ENCODE data around the gene KLK7. TPM values are rescaled to one million over a fixed set of nuclear protein-coding genes. Genes with fewer than 3 reads are reported as not detected.

KLK7 gene
- 0.54 TPM for polyA plus RNA-seq (2013, experiment 1 of 4)
- polyA plus RNA-seq (2013, experiment 2 of 4): 0.60 TPM
- 0.59 TPM for polyA plus RNA-seq (2013, experiment 3 of 4)
- 0.65 TPM for polyA plus RNA-seq (2013, experiment 4 of 4)

GRCh38 chr19:50983625-50984292 is at the start of gene KLK7:
Gene KLK7, minus strand, starts transcription at chr19:50983917. Its CDS starts 1,518 bp downstream, at chr19:50982399.
- H3K27me3 ChIP-seq (ENCODE audit: control insufficient read depth, insufficient read depth, low read length, poor library complexity, severe bottlenecking): peaks cover 9% of the 10 kb centered on the region
- no peak within 1 kb of the TSS for H3K4me3 ChIP-seq (ENCODE audit: insufficient read depth, low read depth, low read length)
- 72 to 78% methylated on average over 28 of the region's 28 CpGs for WGBS, 2 experiments
- no peaks in the 10 kb centered on the region for H3K36me3 ChIP-seq (ENCODE audit: control insufficient read depth, insufficient read depth, low read length)
- no peak within 1 kb of the TSS for H3K27ac ChIP-seq (ENCODE audit: insufficient read depth, low read depth, low read length, poor library complexity, severe bottlenecking)
- H3K9me3 ChIP-seq (ENCODE audit: control insufficient read depth, low read length): no peaks in the 10 kb centered on the region
- H3K4me1 ChIP-seq (ENCODE audit: control insufficient read depth, insufficient read depth, low read length): peaks cover 10% of the 10 kb centered on the region

- 93 to 94% methylated on average over 28 of the region's 28 CpGs for WGBS, 2 experiments
- Histone ChIP-seq H3K27ac (ENCODE audit: insufficient read depth, low read depth, low read length, poor library complexity, severe bottlenecking) (no peak overlapping the region), H3K9me3 (ENCODE audit: control insufficient read depth, low read length) (no peaks in the 10 kb centered on the region), H3K27me3 (ENCODE audit: control insufficient read depth, insufficient read depth, low read length, poor library complexity, severe bottlenecking) (no peaks in the 10 kb centered on the region), H3K4me3 (ENCODE audit: insufficient read depth, low read depth, low read length) (no peak overlapping the region), H3K36me3 (ENCODE audit: control insufficient read depth, insufficient read depth, low read length) (no peaks in the 10 kb centered on the region), H3K4me1 (ENCODE audit: control insufficient read depth, insufficient read depth, low read length) (peaks cover 9% of the 10 kb centered on the region)
Measured at GRCh38 chr19:51031880-51032225, 48.1 kb upstream of the KLK7 start.

- no peaks in the 10 kb centered on the region for H3K27me3 ChIP-seq (ENCODE audit: control insufficient read depth, insufficient read depth, low read length, poor library complexity, severe bottlenecking)
- 87 to 93% methylated on average over 6 to 7 of the region's 7 CpGs for WGBS, 2 experiments
- H3K9me3 ChIP-seq (ENCODE audit: control insufficient read depth, low read length): no peaks in the 10 kb centered on the region
Measured at GRCh38 chr19:51031220-51031879, 47.6 kb upstream of the KLK7 start.

GRCh38 chr19:51030631-51031030 is 46.9 kb upstream of the KLK7 start:
- Histone ChIP-seq H3K9me3 (ENCODE audit: control insufficient read depth, low read length) (no peaks in the 10 kb centered on the region), H3K4me1 (ENCODE audit: control insufficient read depth, insufficient read depth, low read length) (peaks cover 21% of the 10 kb centered on the region)
- WGBS, 2 experiments: 90 to 92% methylated on average over 13 of the region's 13 CpGs

More at GRCh38 chr19:51031220-51031879, 47.6 kb upstream of the KLK7 start:
- H3K4me3 ChIP-seq (ENCODE audit: insufficient read depth, low read depth, low read length): no peak overlapping the region
- H3K27ac ChIP-seq (ENCODE audit: insufficient read depth, low read depth, low read length, poor library complexity, severe bottlenecking): no peak overlapping the region
- peaks cover 14% of the 10 kb centered on the region for H3K4me1 ChIP-seq (ENCODE audit: control insufficient read depth, insufficient read depth, low read length)
- H3K36me3 ChIP-seq (ENCODE audit: control insufficient read depth, insufficient read depth, low read length): no peaks in the 10 kb centered on the region

GRCh38 chr19:51029718-51030117 is 46.0 kb upstream of the KLK7 start:
- Histone ChIP-seq H3K9me3 (ENCODE audit: control insufficient read depth, low read length) (no peaks in the 10 kb centered on the region), H3K27ac (ENCODE audit: insufficient read depth, low read depth, low read length, poor library complexity, severe bottlenecking) (no peak overlapping the region), H3K4me1 (ENCODE audit: control insufficient read depth, insufficient read depth, low read length) (peaks cover 25% of the 10 kb centered on the region), H3K4me3 (ENCODE audit: insufficient read depth, low read depth, low read length) (no peak overlapping the region), H3K27me3 (ENCODE audit: control insufficient read depth, insufficient read depth, low read length, poor library complexity, severe bottlenecking) (no peaks in the 10 kb centered on the region), H3K36me3 (ENCODE audit: control insufficient read depth, insufficient read depth, low read length) (no peaks in the 10 kb centered on the region)
- 93% methylated on average over 2 of the region's 2 CpGs for WGBS, 2 experiments

More at GRCh38 chr19:51030631-51031030, 46.9 kb upstream of the KLK7 start:
- H3K4me3 ChIP-seq (ENCODE audit: insufficient read depth, low read depth, low read length): no peak overlapping the region
- H3K36me3 ChIP-seq (ENCODE audit: control insufficient read depth, insufficient read depth, low read length): no peaks in the 10 kb centered on the region
- no peaks in the 10 kb centered on the region for H3K27me3 ChIP-seq (ENCODE audit: control insufficient read depth, insufficient read depth, low read length, poor library complexity, severe bottlenecking)
- H3K27ac ChIP-seq (ENCODE audit: insufficient read depth, low read depth, low read length, poor library complexity, severe bottlenecking): no peak overlapping the region

- Histone ChIP-seq H3K27me3 (ENCODE audit: control insufficient read depth, insufficient read depth, low read length, poor library complexity, severe bottlenecking) (no peaks in the 10 kb centered on the region), H3K9me3 (ENCODE audit: control insufficient read depth, low read length) (no peaks in the 10 kb centered on the region), H3K36me3 (ENCODE audit: control insufficient read depth, insufficient read depth, low read length) (no peaks in the 10 kb centered on the region), H3K27ac (ENCODE audit: insufficient read depth, low read depth, low read length, poor library complexity, severe bottlenecking) (no peak overlapping the region), H3K4me1 (ENCODE audit: control insufficient read depth, insufficient read depth, low read length) (peaks cover 25% of the 10 kb centered on the region), H3K4me3 (ENCODE audit: insufficient read depth, low read depth, low read length) (no peak overlapping the region)
- 78 to 81% methylated on average over 4 to 5 of the region's 5 CpGs for WGBS, 2 experiments
Measured at GRCh38 chr19:51027873-51028272, 44.2 kb upstream of the KLK7 start.

GRCh38 chr19:51027126-51027806 is 43.5 kb upstream of the KLK7 start:
- Histone ChIP-seq H3K9me3 (ENCODE audit: control insufficient read depth, low read length) (no peaks in the 10 kb centered on the region), H3K4me1 (ENCODE audit: control insufficient read depth, insufficient read depth, low read length) (peaks cover 25% of the 10 kb centered on the region), H3K27ac (ENCODE audit: insufficient read depth, low read depth, low read length, poor library complexity, severe bottlenecking) (no peak overlapping the region), H3K36me3 (ENCODE audit: control insufficient read depth, insufficient read depth, low read length) (no peaks in the 10 kb centered on the region), H3K4me3 (ENCODE audit: insufficient read depth, low read depth, low read length) (no peak overlapping the region), H3K27me3 (ENCODE audit: control insufficient read depth, insufficient read depth, low read length, poor library complexity, severe bottlenecking) (no peaks in the 10 kb centered on the region)
- 77 to 84% methylated on average over 14 of the region's 14 CpGs for WGBS, 2 experiments

- Histone ChIP-seq H3K27ac (ENCODE audit: insufficient read depth, low read depth, low read length, poor library complexity, severe bottlenecking) (no peak within 1 kb of the TSS), H3K4me3 (ENCODE audit: insufficient read depth, low read depth, low read length) (no peak within 1 kb of the TSS), H3K9me3 (ENCODE audit: control insufficient read depth, low read length) (no peaks in the 10 kb centered on the region), H3K27me3 (ENCODE audit: control insufficient read depth, insufficient read depth, low read length, poor library complexity, severe bottlenecking) (no peaks in the 10 kb centered on the region), H3K36me3 (ENCODE audit: control insufficient read depth, insufficient read depth, low read length) (no peaks in the 10 kb centered on the region), H3K4me1 (ENCODE audit: control insufficient read depth, insufficient read depth, low read length) (peaks cover 25% of the 10 kb centered on the region)
- 91 to 92% methylated on average over 11 of the region's 11 CpGs for WGBS, 2 experiments
Measured at GRCh38 chr19:51026554-51026831, 42.8 kb upstream of the KLK7 start, which contains the start of gene KLK11. Gene KLK11, minus strand, starts transcription at chr19:51026616. Its CDS starts 985 bp downstream, at chr19:51025631.

GRCh38 chr19:51025809-51026553 is 42.3 kb upstream of the KLK7 start:
- Histone ChIP-seq H3K9me3 (ENCODE audit: control insufficient read depth, low read length) (no peaks in the 10 kb centered on the region), H3K27ac (ENCODE audit: insufficient read depth, low read depth, low read length, poor library complexity, severe bottlenecking) (no peak overlapping the region), H3K36me3 (ENCODE audit: control insufficient read depth, insufficient read depth, low read length) (no peaks in the 10 kb centered on the region), H3K27me3 (ENCODE audit: control insufficient read depth, insufficient read depth, low read length, poor library complexity, severe bottlenecking) (no peaks in the 10 kb centered on the region), H3K4me3 (ENCODE audit: insufficient read depth, low read depth, low read length) (no peak overlapping the region), H3K4me1 (ENCODE audit: control insufficient read depth, insufficient read depth, low read length) (peaks cover 25% of the 10 kb centered on the region)
- 84 to 87% methylated on average over 18 of the region's 18 CpGs for WGBS, 2 experiments

Data from ectodermal cell (in vitro differentiated cells).